ENCODE measurements around the gene CFAP157.

DNA sequence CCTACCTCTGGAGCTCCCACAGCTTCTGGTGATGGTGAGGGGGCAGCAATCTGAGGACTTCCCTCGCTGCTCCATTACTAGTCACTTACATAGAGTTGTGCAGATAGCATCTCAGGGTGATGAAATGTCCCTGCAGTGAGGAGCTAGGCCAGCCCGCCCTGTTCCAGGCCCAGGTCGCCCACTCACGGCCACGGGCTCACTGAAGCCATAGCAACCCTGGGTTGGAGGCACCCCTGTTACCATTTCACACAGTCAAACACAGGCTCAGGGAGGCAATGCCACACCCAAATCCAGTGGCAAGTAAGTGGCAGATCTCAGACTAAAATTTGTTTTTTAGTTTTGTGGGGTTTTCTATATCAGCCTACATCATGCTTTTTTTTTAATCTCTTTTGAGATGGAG, 52.1 kb downstream of the CFAP157 start:
- TF ChIP-seq, protein P1, sequence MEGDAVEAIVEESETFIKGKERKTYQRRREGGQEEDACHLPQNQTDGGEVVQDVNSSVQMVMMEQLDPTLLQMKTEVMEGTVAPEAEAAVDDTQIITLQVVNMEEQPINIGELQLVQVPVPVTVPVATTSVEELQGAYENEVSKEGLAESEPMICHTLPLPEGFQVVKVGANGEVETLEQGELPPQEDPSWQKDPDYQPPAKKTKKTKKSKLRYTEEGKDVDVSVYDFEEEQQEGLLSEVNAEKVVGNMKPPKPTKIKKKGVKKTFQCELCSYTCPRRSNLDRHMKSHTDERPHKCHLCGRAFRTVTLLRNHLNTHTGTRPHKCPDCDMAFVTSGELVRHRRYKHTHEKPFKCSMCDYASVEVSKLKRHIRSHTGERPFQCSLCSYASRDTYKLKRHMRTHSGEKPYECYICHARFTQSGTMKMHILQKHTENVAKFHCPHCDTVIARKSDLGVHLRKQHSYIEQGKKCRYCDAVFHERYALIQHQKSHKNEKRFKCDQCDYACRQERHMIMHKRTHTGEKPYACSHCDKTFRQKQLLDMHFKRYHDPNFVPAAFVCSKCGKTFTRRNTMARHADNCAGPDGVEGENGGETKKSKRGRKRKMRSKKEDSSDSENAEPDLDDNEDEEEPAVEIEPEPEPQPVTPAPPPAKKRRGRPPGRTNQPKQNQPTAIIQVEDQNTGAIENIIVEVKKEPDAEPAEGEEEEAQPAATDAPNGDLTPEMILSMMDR (IDR thresholded peaks at IDR 0.05), result no peak
- TF ChIP-seq EP300 (IDR thresholded peaks at IDR 0.05) (no peak), POLR2A (IDR thresholded peaks at IDR 0.05) (no peak), POLR2AphosphoS5 (IDR thresholded peaks at IDR 0.05) (no peak)
